ENCODE measurements around the gene SHC1. TPM values are rescaled to one million over a fixed set of nuclear protein-coding genes. Genes with fewer than 3 reads are reported as not detected.

SHC1 gene
- total and polyA plus RNA-seq, 2 experiments from 2014 or later, result 117 to 211 TPM

- TF ChIP-seq EZH2phosphoT487 (IDR thresholded peaks at IDR 0.05; ENCODE audit: unreplicated experiment), result no peak
- TF ChIP-seq, protein P1, sequence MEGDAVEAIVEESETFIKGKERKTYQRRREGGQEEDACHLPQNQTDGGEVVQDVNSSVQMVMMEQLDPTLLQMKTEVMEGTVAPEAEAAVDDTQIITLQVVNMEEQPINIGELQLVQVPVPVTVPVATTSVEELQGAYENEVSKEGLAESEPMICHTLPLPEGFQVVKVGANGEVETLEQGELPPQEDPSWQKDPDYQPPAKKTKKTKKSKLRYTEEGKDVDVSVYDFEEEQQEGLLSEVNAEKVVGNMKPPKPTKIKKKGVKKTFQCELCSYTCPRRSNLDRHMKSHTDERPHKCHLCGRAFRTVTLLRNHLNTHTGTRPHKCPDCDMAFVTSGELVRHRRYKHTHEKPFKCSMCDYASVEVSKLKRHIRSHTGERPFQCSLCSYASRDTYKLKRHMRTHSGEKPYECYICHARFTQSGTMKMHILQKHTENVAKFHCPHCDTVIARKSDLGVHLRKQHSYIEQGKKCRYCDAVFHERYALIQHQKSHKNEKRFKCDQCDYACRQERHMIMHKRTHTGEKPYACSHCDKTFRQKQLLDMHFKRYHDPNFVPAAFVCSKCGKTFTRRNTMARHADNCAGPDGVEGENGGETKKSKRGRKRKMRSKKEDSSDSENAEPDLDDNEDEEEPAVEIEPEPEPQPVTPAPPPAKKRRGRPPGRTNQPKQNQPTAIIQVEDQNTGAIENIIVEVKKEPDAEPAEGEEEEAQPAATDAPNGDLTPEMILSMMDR (conservative IDR thresholded peaks at IDR 0.05; ENCODE audit: low read depth in 2 of 2), result no peak
- no peak for TF ChIP-seq POLR2AphosphoS5 (IDR thresholded peaks at IDR 0.05; ENCODE audit: low read depth)
Observed at GRCh38 chr1:154994269-154994587, 23.7 kb upstream of the SHC1 start (continued).

DNA sequence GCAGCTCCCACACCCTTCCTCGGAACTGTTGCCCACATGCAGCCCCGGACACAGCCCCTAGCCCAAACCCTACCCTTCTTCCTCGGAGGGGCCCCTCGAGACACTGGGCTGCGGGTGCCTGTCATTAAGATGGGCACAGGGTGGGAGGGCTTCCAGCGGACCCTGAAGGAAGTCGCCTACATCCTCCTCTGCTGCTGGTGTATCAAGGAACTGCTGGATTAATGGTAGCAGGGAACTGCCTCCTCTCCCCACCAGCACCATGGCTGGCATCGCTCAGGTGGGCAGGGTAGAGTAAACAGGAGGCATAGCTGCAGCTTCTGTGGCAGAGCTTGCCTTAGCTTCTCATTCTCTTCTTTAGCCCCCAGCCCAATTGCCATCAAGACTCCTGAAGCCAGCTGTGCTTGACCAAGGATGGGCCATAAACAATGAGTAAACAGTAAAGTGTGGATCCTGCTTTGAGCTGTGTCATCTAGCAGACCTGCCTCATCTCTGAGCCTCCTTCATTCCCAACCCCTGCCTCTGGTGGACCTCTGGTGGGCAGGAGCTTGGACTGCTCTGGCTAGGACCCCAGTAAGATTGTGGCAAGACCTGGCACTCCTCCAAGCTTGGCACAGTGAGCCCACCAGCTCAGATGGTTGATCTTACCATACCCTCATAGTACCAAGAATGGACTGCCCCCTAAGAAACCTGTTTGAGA, 23.2 kb upstream of the SHC1 start, which contains the start of gene LENEP:
Gene LENEP, plus strand, starts transcription at position 15 of the 697 bp plus-strand sequence. Its CDS starts 22 bp downstream, at position 37.
- Mint-ChIP-seq H3K27ac (peak within 1 kb of the TSS; percentile 78; the same call in 1 of the 2 replicates), H3K9me3 (no peaks in the 10 kb centered on the region), H3K4me1 (peaks cover 31% of the 10 kb centered on the region), H3K4me3 (no peak within 1 kb of the TSS; the same call in 2 of the 3 replicates), H3K36me3 (ENCODE audit: low read depth) (peaks cover 23% of the 10 kb centered on the region), H3K27me3 (ENCODE audit: insufficient read depth, low read depth, poor library complexity) (peaks cover 14% of the 10 kb centered on the region)
- Histone ChIP-seq H3K4me2 (no peak within 1 kb of the TSS), H4K20me1 (replicated peaks; ENCODE audit: insufficient read depth) (peaks cover 5% of the 10 kb centered on the region; the same call in 1 of the 2 replicates), H2AFZ (no peak within 1 kb of the TSS), H3K36me3 (ENCODE audit: insufficient read depth) (0 out of 2 replicates have a peak, but pooled peaks cover 5% of the 10 kb centered on the region), H3K9me2 (ENCODE audit: insufficient read depth) (no peaks in the 10 kb centered on the region), H3K4me1 (ENCODE audit: insufficient read depth) (peaks cover 2% of the 10 kb centered on the region; the same call in 1 of the 2 replicates), H3K4me3 (no peak within 1 kb of the TSS), H3K27me3 (ENCODE audit: insufficient read depth) (no peaks in the 10 kb centered on the region), H3K79me2 (replicated peaks; ENCODE audit: insufficient read depth) (no peaks in the 10 kb centered on the region; the same call in 1 of the 2 replicates), H3K27ac (ENCODE audit: low read depth) (0 out of 2 replicates have a peak within 1 kb of the TSS, but pooled peaks have one; percentile 39), H3F3A (replicated peaks; ENCODE audit: low read depth) (peaks cover 19% of the 10 kb centered on the region; the same call in 1 of the 2 replicates)
- no peak for ATAC-seq
- TF ChIP-seq, protein P2, sequence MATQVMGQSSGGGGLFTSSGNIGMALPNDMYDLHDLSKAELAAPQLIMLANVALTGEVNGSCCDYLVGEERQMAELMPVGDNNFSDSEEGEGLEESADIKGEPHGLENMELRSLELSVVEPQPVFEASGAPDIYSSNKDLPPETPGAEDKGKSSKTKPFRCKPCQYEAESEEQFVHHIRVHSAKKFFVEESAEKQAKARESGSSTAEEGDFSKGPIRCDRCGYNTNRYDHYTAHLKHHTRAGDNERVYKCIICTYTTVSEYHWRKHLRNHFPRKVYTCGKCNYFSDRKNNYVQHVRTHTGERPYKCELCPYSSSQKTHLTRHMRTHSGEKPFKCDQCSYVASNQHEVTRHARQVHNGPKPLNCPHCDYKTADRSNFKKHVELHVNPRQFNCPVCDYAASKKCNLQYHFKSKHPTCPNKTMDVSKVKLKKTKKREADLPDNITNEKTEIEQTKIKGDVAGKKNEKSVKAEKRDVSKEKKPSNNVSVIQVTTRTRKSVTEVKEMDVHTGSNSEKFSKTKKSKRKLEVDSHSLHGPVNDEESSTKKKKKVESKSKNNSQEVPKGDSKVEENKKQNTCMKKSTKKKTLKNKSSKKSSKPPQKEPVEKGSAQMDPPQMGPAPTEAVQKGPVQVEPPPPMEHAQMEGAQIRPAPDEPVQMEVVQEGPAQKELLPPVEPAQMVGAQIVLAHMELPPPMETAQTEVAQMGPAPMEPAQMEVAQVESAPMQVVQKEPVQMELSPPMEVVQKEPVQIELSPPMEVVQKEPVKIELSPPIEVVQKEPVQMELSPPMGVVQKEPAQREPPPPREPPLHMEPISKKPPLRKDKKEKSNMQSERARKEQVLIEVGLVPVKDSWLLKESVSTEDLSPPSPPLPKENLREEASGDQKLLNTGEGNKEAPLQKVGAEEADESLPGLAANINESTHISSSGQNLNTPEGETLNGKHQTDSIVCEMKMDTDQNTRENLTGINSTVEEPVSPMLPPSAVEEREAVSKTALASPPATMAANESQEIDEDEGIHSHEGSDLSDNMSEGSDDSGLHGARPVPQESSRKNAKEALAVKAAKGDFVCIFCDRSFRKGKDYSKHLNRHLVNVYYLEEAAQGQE (IDR thresholded peaks at IDR 0.05; ENCODE audit: unreplicated experiment), result no peak
- TF ChIP-seq POLR2AphosphoS5 (IDR thresholded peaks at IDR 0.05; ENCODE audit: low read depth) (no peak), JUNB (IDR thresholded peaks at IDR 0.05; ENCODE audit: unreplicated experiment) (no peak), EZH2phosphoT487 (IDR thresholded peaks at IDR 0.05; ENCODE audit: unreplicated experiment) (no peak), ZNF331 (CRISPR knock-in tag; IDR thresholded peaks at IDR 0.05; ENCODE audit: low read depth) (no peak), STAT1 (IDR thresholded peaks at IDR 0.05; ENCODE audit: unreplicated experiment) (no peak)
- no peak for DNase-seq (ENCODE audit: low spot score)
